Ishikawa (cell line): Measurements from ENCODE around the gene PHLDA3.

Experiments used
- CEBPB ChIP-seq: IDR thresholded peaks from 2 replicates; pipeline ENCODE4 v1.6.1; 2012
- EGR1 ChIP-seq: IDR thresholded peaks from 2 replicates; pipeline ENCODE4 v1.6.1; 2012
- EP300 ChIP-seq: IDR thresholded peaks from 2 replicates; pipeline ENCODE4 v1.6.1; 2012; ENCODE audit warnings: borderline replicate concordance
- FOXM1 ChIP-seq: IDR thresholded peaks from 2 replicates; pipeline ENCODE4 v1.6.1; 2012; ENCODE audit warnings: low read depth, borderline replicate concordance
- NFIC ChIP-seq: IDR thresholded peaks from 2 replicates; pipeline ENCODE4 v1.6.1; 2012
- RAD21 ChIP-seq: IDR thresholded peaks from 2 replicates; pipeline ENCODE4 v1.6.1; 2012; ENCODE audit warnings: low read depth
- TAF1 ChIP-seq: IDR thresholded peaks from 2 replicates; pipeline ENCODE4 v1.6.1; 2012; ENCODE audit warnings: low read depth, mild to moderate bottlenecking
- TCF12 ChIP-seq: IDR thresholded peaks from 2 replicates; pipeline ENCODE4 v1.6.1; 2012; ENCODE audit warnings: low read depth
- TEAD4 ChIP-seq: IDR thresholded peaks from 2 replicates; pipeline ENCODE4 v1.6.1; 2012
- YY1 ChIP-seq: IDR thresholded peaks from 2 replicates; pipeline ENCODE4 v1.6.1; 2012; ENCODE audit warnings: low read depth
- ZBTB7A ChIP-seq: IDR thresholded peaks from 2 replicates; pipeline ENCODE4 v1.6.1; 2012; ENCODE audit warnings: low read depth
- TF ChIP-seq, protein P1 (sequence below): IDR thresholded peaks from 2 replicates; pipeline ENCODE4 v1.6.1; 2012; ENCODE audit warnings: low read depth, mild to moderate bottlenecking
- TF ChIP-seq, protein P2 (sequence below): IDR thresholded peaks from 2 replicates; pipeline ENCODE4 v1.6.1; 2012
- TF ChIP-seq, protein P3 (sequence below): IDR thresholded peaks from 2 replicates; pipeline ENCODE4 v1.6.1; 2012

DNA sequence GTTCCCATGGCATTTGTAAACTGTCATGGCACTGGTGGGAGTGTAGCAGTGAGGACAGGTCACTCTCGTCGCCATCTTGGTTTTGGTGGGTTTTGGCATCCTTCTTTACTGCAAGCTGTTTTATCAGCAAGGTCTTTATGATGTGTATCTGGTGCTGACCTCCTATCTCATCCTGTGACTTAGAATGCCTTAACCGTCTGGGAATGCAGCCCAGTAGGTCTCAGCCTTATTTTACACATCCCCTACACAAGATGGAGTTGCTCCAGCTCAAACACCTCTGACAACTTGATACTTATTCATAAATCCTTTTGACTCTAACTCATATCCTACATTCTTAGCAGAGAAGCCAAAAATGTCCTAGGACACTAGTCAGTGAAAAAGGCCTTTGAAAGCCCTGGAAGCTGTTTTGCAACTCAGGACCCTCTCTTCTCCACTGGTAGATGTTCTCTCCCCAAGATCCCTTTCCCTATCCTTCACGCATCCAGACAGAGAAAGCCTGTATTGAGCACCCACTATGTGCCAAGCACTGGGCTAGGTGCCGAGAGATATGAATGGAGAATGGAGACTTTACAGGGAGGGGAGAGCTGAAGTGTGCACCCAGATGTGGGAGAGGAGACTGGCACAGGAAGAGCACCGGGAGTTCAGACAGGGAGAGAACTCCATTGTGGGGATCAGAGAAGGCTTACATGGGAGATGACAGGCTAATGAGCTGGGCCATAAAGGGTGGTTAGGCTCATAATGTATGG lies 44.7 kb upstream of the PHLDA3 start:
- TF ChIP-seq EGR1 (no peak), TCF12 (no peak), EP300 (no peak), TEAD4 (no peak), FOXM1 (no peak), NFIC (no peak), CEBPB (no peak), ZBTB7A (no peak), YY1 (no peak), TAF1 (no peak), RAD21 (no peak)
- TF ChIP-seq, protein P1, sequence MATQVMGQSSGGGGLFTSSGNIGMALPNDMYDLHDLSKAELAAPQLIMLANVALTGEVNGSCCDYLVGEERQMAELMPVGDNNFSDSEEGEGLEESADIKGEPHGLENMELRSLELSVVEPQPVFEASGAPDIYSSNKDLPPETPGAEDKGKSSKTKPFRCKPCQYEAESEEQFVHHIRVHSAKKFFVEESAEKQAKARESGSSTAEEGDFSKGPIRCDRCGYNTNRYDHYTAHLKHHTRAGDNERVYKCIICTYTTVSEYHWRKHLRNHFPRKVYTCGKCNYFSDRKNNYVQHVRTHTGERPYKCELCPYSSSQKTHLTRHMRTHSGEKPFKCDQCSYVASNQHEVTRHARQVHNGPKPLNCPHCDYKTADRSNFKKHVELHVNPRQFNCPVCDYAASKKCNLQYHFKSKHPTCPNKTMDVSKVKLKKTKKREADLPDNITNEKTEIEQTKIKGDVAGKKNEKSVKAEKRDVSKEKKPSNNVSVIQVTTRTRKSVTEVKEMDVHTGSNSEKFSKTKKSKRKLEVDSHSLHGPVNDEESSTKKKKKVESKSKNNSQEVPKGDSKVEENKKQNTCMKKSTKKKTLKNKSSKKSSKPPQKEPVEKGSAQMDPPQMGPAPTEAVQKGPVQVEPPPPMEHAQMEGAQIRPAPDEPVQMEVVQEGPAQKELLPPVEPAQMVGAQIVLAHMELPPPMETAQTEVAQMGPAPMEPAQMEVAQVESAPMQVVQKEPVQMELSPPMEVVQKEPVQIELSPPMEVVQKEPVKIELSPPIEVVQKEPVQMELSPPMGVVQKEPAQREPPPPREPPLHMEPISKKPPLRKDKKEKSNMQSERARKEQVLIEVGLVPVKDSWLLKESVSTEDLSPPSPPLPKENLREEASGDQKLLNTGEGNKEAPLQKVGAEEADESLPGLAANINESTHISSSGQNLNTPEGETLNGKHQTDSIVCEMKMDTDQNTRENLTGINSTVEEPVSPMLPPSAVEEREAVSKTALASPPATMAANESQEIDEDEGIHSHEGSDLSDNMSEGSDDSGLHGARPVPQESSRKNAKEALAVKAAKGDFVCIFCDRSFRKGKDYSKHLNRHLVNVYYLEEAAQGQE: no peak
- TF ChIP-seq, protein P2, sequence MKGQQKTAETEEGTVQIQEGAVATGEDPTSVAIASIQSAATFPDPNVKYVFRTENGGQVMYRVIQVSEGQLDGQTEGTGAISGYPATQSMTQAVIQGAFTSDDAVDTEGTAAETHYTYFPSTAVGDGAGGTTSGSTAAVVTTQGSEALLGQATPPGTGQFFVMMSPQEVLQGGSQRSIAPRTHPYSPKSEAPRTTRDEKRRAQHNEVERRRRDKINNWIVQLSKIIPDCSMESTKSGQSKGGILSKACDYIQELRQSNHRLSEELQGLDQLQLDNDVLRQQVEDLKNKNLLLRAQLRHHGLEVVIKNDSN: no peak
- TF ChIP-seq, protein P3, sequence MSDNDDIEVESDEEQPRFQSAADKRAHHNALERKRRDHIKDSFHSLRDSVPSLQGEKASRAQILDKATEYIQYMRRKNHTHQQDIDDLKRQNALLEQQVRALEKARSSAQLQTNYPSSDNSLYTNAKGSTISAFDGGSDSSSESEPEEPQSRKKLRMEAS: no peak
